GM21381 (cell line): ENCODE data around the gene NBPF26.
"Not testable (repeated sequence)": the region's sequence is repeated elsewhere in the genome, so short reads cannot be mapped to it uniquely, and the experiment has no call there.

Source experiments
- ATAC-seq: cut with Tn5 transposase; IDR thresholded peaks from one replicate; pipeline ENCODE4 v1.9.1; 2021; ENCODE audit warnings: mild to moderate bottlenecking, moderate library complexity; ENCODE audit not compliant: unreplicated experiment

NBPF26 gene

GRCh38 chr1:120850537-120851421 lies 127.0 kb downstream of the NBPF26 start:
- ATAC-seq: peak; percentile 82

GRCh38 chr1:120858144-120858543 lies 134.4 kb downstream of the NBPF26 start:
- ATAC-seq: not testable (repeated sequence)

GRCh38 chr1:120859615-120860234 lies 136.0 kb downstream of the NBPF26 start:
- not testable (repeated sequence) for ATAC-seq

GRCh38 chr1:120878206-120878605 lies 154.5 kb downstream of the NBPF26 start:
- not testable (repeated sequence) for ATAC-seq

GRCh38 chr1:120880056-120880455 lies 156.3 kb downstream of the NBPF26 start:
- ATAC-seq: not testable (repeated sequence)

GRCh38 chr1:120881934-120882333 lies 158.2 kb downstream of the NBPF26 start:
- not testable (repeated sequence) for ATAC-seq
